ENCODE measurements around the gene PCDH9.

GRCh38 chr13:67229481-67230403, at the start of gene PCDH9:
- TF ChIP-seq POLR2A (IDR thresholded peaks at IDR 0.05) (peak in 1 of 2 donors; percentile 94), CTCF (IDR thresholded peaks at IDR 0.05) (no peak)

Data from thyroid gland (tissue), 4 donors.